Measurements from ENCODE around the gene EEF2K. TPM values are rescaled to one million over a fixed set of nuclear protein-coding genes. Genes with fewer than 3 reads are reported as not detected.

EEF2K gene
- total and polyA plus RNA-seq, 2 of the 13 experiments (the other 11 are each of a cell fraction or from before 2014, with no cell fraction given), result 22.0 to 23.8 TPM

DNA sequence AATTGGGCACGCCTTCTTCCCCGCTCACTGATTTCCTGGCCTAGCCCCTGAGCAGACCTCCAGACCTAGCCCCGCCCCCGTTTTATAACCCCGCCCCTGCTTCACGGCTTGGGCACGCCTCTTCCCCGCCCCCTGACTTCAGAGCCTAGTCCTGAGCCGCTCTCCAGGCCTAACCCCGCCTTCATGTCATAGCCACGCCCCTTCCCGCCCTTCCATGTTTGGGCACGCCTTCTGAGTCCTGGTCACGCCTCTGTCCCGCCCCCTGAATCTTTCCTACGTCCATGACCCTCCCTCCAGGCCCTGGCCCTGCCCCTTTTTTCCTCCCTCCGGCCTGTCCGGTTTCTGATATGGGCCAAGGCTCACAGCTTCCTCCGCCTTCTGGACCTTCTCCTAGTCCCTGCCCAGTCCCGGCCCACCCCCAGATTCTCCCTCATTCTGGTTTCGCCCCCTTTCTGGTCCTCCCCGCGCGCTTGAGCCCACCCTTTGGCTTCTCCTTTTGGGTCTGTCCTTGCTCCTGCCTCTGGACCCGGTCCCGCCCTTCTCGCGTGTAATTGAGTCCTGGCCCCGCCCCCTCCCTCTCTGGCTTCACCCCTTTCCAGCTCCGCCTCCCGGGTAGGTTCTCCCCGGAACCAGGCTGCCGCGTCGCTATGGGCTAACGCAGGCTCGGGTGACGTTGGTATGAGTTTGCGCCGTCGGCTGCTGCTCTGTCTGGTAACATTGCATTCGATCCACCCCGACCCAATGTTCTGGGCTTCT lies 15.1 kb upstream of the EEF2K start (continued):
- TF ChIP-seq ZNF331 (CRISPR knock-in tag; IDR thresholded peaks at IDR 0.05) (peak; percentile 42), NFYB (CRISPR knock-in tag; IDR thresholded peaks at IDR 0.05) (peak; percentile 5; the same call in 1 of the 2 replicates), TGIF2 (CRISPR knock-in tag; IDR thresholded peaks at IDR 0.05) (no peak), JDP2 (CRISPR knock-in tag; IDR thresholded peaks at IDR 0.05; ENCODE audit: borderline replicate concordance) (no peak), HCFC1 (IDR thresholded peaks at IDR 0.05; ENCODE audit: low read depth, low read length) (peak; percentile 16; the same call in 1 of the 2 replicates), ZNF572 (CRISPR knock-in tag; IDR thresholded peaks at IDR 0.05) (no peak; the same call in 1 of the 2 replicates), HMGA1 (CRISPR knock-in tag; conservative IDR thresholded peaks at IDR 0.05) (no peak), ZNF10 (CRISPR knock-in tag; IDR thresholded peaks at IDR 0.05; ENCODE audit: borderline replicate concordance, low read depth) (no peak), ZNF614 (CRISPR knock-in tag; IDR thresholded peaks at IDR 0.05; ENCODE audit: borderline replicate concordance) (peak; percentile 96), ZNF746 (CRISPR knock-in tag; IDR thresholded peaks at IDR 0.05) (no peak; the same call in 1 of the 2 replicates), RFXANK (CRISPR knock-in tag; IDR thresholded peaks at IDR 0.05) (0 out of 2 replicates have a peak, but pooled peaks have one; percentile 18), ZNF17 (CRISPR knock-in tag; IDR thresholded peaks at IDR 0.05) (no peak), ZNF709 (CRISPR knock-in tag; IDR thresholded peaks at IDR 0.05) (peak; percentile 45; the same call in 1 of the 2 replicates), ZNF607 (CRISPR knock-in tag; IDR thresholded peaks at IDR 0.05; ENCODE audit: borderline replicate concordance) (0 out of 2 replicates have a peak, but pooled peaks have one; percentile 77), SNAPC2 (CRISPR knock-in tag; IDR thresholded peaks at IDR 0.05) (0 out of 2 replicates have a peak, but pooled peaks have one; percentile 35), ZNF225 (CRISPR knock-in tag; IDR thresholded peaks at IDR 0.05) (peak; percentile 87)
- TF ChIP-seq, protein P1, sequence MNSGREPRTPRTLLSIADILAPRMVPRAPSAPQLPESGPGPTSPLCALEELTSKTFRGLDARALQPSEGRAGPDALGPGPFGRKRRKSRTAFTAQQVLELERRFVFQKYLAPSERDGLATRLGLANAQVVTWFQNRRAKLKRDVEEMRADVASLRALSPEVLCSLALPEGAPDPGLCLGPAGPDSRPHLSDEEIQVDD (CRISPR knock-in tag; IDR thresholded peaks at IDR 0.05; ENCODE audit: borderline replicate concordance), result no peak
- TF ChIP-seq, protein P2, sequence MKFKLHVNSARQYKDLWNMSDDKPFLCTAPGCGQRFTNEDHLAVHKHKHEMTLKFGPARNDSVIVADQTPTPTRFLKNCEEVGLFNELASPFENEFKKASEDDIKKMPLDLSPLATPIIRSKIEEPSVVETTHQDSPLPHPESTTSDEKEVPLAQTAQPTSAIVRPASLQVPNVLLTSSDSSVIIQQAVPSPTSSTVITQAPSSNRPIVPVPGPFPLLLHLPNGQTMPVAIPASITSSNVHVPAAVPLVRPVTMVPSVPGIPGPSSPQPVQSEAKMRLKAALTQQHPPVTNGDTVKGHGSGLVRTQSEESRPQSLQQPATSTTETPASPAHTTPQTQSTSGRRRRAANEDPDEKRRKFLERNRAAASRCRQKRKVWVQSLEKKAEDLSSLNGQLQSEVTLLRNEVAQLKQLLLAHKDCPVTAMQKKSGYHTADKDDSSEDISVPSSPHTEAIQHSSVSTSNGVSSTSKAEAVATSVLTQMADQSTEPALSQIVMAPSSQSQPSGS (CRISPR knock-in tag; IDR thresholded peaks at IDR 0.05), result peak; percentile 73
- TF ChIP-seq, protein P3, sequence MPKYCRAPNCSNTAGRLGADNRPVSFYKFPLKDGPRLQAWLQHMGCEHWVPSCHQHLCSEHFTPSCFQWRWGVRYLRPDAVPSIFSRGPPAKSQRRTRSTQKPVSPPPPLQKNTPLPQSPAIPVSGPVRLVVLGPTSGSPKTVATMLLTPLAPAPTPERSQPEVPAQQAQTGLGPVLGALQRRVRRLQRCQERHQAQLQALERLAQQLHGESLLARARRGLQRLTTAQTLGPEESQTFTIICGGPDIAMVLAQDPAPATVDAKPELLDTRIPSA (CRISPR knock-in tag; IDR thresholded peaks at IDR 0.05; ENCODE audit: borderline replicate concordance), result no peak
- TF ChIP-seq, protein P4, sequence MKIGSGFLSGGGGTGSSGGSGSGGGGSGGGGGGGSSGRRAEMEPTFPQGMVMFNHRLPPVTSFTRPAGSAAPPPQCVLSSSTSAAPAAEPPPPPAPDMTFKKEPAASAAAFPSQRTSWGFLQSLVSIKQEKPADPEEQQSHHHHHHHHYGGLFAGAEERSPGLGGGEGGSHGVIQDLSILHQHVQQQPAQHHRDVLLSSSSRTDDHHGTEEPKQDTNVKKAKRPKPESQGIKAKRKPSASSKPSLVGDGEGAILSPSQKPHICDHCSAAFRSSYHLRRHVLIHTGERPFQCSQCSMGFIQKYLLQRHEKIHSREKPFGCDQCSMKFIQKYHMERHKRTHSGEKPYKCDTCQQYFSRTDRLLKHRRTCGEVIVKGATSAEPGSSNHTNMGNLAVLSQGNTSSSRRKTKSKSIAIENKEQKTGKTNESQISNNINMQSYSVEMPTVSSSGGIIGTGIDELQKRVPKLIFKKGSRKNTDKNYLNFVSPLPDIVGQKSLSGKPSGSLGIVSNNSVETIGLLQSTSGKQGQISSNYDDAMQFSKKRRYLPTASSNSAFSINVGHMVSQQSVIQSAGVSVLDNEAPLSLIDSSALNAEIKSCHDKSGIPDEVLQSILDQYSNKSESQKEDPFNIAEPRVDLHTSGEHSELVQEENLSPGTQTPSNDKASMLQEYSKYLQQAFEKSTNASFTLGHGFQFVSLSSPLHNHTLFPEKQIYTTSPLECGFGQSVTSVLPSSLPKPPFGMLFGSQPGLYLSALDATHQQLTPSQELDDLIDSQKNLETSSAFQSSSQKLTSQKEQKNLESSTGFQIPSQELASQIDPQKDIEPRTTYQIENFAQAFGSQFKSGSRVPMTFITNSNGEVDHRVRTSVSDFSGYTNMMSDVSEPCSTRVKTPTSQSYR (CRISPR knock-in tag; IDR thresholded peaks at IDR 0.05; ENCODE audit: borderline replicate concordance), result no peak
- TF ChIP-seq, protein P5, sequence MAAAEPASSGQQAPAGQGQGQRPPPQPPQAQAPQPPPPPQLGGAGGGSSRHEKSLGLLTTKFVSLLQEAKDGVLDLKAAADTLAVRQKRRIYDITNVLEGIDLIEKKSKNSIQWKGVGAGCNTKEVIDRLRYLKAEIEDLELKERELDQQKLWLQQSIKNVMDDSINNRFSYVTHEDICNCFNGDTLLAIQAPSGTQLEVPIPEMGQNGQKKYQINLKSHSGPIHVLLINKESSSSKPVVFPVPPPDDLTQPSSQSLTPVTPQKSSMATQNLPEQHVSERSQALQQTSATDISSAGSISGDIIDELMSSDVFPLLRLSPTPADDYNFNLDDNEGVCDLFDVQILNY (CRISPR knock-in tag; conservative IDR thresholded peaks at IDR 0.05), result 0 out of 2 replicates have a peak, but pooled peaks have one; percentile 18
- TF ChIP-seq, protein P6, sequence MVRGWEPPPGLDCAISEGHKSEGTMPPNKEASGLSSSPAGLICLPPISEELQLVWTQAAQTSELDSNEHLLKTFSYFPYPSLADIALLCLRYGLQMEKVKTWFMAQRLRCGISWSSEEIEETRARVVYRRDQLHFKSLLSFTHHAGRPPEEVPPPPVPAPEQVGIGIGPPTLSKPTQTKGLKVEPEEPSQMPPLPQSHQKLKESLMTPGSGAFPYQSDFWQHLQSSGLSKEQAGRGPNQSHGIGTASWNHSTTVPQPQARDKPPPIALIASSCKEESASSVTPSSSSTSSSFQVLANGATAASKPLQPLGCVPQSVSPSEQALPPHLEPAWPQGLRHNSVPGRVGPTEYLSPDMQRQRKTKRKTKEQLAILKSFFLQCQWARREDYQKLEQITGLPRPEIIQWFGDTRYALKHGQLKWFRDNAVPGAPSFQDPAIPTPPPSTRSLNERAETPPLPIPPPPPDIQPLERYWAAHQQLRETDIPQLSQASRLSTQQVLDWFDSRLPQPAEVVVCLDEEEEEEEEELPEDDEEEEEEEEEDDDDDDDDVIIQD (CRISPR knock-in tag; IDR thresholded peaks at IDR 0.05; ENCODE audit: low read depth), result peak; percentile 53

All from HepG2 (cell line).